Smooth muscle cell (in vitro differentiated cells): ENCODE results near the gene SDR39U1. TPM values are rescaled to one million over a fixed set of nuclear protein-coding genes. Genes with fewer than 3 reads are reported as not detected.
A peak's percentile ranks its signal among the peaks of the same experiment; 100 is the strongest.

Experiments
- DNase-seq: peaks from one replicate; lab custom pipeline; 2025; ENCODE audit not compliant: unreplicated experiment; lab: John Stamatoyannopoulos, UW
- H2AFZ ChIP-seq: fragments of 200-600 bp; sonication (generic); 2 replicates; pipeline ENCODE4 v1.6.0; 2016; ENCODE audit warnings: antibody characterized with exemption, low read depth, mild to moderate bottlenecking
- H3F3A ChIP-seq: fragments of 200-600 bp; sonication (generic); 2 replicates; pipeline ENCODE4 v1.6.0; 2017; ENCODE audit warnings: antibody characterized with exemption, low read depth
- H3K27ac ChIP-seq: fragments of 200-600 bp; sonication (generic); 2 replicates; pipeline ENCODE4 v1.5.1; 2016; ENCODE audit warnings: low read depth, mild to moderate bottlenecking
- H3K27me3 ChIP-seq: fragments of 200-600 bp; sonication (generic); 2 replicates; pipeline ENCODE4 v1.6.1; 2016; ENCODE audit warnings: low read depth, mild to moderate bottlenecking
- H3K36me3 ChIP-seq: fragments of 200-600 bp; sonication (generic); 2 replicates; pipeline ENCODE4 v1.5.1; 2016; ENCODE audit warnings: low read depth
- H3K4me1 ChIP-seq: fragments of 200-600 bp; sonication (generic); 2 replicates; pipeline ENCODE4 v1.5.1; 2016; ENCODE audit warnings: low read depth
- H3K4me2 ChIP-seq: fragments of 200-600 bp; sonication (generic); 2 replicates; pipeline ENCODE4 v1.6.0; 2016; ENCODE audit warnings: mild to moderate bottlenecking
- H3K4me3 ChIP-seq: fragments of 200-600 bp; sonication (generic); 2 replicates; pipeline ENCODE4 v1.5.1; 2016; ENCODE audit warnings: mild to moderate bottlenecking
- H3K79me2 ChIP-seq: fragments of 200-600 bp; sonication (generic); 2 replicates; pipeline ENCODE4 v1.6.0; 2016; ENCODE audit warnings: low read depth, mild to moderate bottlenecking
- H3K9ac ChIP-seq: fragments of 200-600 bp; sonication (generic); 2 replicates; pipeline ENCODE4 v1.6.0; 2016; ENCODE audit warnings: low read depth
- H3K9me3 ChIP-seq: fragments of 200-600 bp; sonication (generic); replicated peaks from 2 replicates; pipeline ENCODE4 v1.5.1; 2016; ENCODE audit warnings: low read depth
- H4K20me1 ChIP-seq: fragments of 200-600 bp; sonication (generic); 2 replicates; pipeline ENCODE4 v1.6.0; 2016; ENCODE audit warnings: low read depth
- WGBS: methylation state at CpG from one replicate; pipeline ENCODE4 v1.1.7; 2016; ENCODE audit warnings: low lambda C conversion rate; 5-methylcytosine and 5-hydroxymethylcytosine counted together
- polyA plus RNA-seq: library from polyadenylated mRNA; unstranded; fragments of >200 nt; fragmentation: Nextera tagmentation; extraction: Ambion mirVana; gene quantifications from 2 replicates; pipeline ENCODE4 v1.2.1, GENCODE V29; 2016
- total RNA-seq: library from RNA; depleted of rRNA; stranded (reverse); fragments of >200 nt; gene quantifications from 2 replicates; pipeline ENCODE4 v1.2.3, GENCODE V29; 2014
- TF ChIP-seq, protein P1 (sequence below): fragments of 200-600 bp; sonication (generic); IDR thresholded peaks from 2 replicates; pipeline ENCODE4 v1.5.1; 2017; ENCODE audit warnings: borderline replicate concordance, mild to moderate bottlenecking, antibody characterized with exemption; ENCODE audit not compliant: insufficient read depth, poor library complexity, severe bottlenecking

Gene SDR39U1
- total and polyA plus RNA-seq, 2 experiments from 2014 or later: 21.6 to 62.6 TPM

DNA sequence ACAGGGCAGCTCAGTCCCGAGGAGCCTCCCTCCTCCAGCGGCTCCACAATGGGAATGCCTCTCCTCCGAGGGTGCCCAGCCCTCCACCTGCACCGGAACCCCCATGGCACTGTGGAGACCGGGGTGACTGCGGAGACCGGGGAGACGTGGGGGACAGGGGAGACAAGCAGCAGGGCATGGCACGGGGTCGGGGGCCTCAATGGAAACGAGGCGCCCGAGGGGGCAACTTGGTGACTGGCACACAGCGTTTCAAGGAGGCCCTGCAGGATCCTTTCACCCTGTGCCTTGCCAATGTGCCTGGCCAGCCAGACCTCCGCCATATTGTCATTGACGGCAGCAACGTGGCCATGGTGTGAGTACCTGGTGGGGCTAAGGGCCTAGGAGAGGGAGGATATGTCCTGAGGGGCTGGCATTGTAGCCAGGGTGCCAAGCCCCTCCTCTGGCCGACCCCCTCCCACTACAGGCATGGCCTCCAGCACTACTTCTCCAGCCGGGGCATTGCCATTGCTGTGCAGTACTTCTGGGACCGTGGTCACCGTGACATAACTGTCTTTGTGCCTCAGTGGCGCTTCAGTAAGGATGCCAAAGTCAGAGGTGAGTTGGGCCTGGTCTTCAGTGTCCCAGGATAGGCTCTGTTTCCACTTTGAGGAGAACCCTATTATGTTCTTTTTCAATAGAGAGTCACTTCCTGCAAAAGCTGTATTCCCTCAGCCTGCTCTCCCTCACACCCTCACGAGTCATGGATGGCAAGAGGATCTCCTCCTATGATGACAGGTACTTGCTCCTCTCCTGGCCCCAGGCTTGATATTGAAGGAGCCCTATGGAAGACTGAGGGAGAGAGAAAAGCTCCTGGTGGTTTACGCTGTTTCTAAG is 10.1 kb downstream of the SDR39U1 start:
- no peak overlapping the region for H3K27ac ChIP-seq
- no peak overlapping the region for H2AFZ ChIP-seq
- peak overlapping the region; percentile 81 for H3K4me3 ChIP-seq
- peaks cover 18% of the 10 kb centered on the region for H3F3A ChIP-seq
- DNase-seq: no peak
- H3K36me3 ChIP-seq: no peaks in the 10 kb centered on the region
- peaks cover 34% of the 10 kb centered on the region for H4K20me1 ChIP-seq
- peaks cover 10% of the 10 kb centered on the region for H3K4me1 ChIP-seq
- H3K79me2 ChIP-seq: peaks cover 22% of the 10 kb centered on the region
- peak overlapping the region; percentile 96 for H3K4me2 ChIP-seq
- no peaks in the 10 kb centered on the region for H3K9me3 ChIP-seq
- TF ChIP-seq, protein P1, sequence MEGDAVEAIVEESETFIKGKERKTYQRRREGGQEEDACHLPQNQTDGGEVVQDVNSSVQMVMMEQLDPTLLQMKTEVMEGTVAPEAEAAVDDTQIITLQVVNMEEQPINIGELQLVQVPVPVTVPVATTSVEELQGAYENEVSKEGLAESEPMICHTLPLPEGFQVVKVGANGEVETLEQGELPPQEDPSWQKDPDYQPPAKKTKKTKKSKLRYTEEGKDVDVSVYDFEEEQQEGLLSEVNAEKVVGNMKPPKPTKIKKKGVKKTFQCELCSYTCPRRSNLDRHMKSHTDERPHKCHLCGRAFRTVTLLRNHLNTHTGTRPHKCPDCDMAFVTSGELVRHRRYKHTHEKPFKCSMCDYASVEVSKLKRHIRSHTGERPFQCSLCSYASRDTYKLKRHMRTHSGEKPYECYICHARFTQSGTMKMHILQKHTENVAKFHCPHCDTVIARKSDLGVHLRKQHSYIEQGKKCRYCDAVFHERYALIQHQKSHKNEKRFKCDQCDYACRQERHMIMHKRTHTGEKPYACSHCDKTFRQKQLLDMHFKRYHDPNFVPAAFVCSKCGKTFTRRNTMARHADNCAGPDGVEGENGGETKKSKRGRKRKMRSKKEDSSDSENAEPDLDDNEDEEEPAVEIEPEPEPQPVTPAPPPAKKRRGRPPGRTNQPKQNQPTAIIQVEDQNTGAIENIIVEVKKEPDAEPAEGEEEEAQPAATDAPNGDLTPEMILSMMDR: no peak
- WGBS: 91% methylated on average over 16 of the region's 24 CpGs
- no peak overlapping the region for H3K9ac ChIP-seq
- H3K27me3 ChIP-seq: no peaks in the 10 kb centered on the region

DNA sequence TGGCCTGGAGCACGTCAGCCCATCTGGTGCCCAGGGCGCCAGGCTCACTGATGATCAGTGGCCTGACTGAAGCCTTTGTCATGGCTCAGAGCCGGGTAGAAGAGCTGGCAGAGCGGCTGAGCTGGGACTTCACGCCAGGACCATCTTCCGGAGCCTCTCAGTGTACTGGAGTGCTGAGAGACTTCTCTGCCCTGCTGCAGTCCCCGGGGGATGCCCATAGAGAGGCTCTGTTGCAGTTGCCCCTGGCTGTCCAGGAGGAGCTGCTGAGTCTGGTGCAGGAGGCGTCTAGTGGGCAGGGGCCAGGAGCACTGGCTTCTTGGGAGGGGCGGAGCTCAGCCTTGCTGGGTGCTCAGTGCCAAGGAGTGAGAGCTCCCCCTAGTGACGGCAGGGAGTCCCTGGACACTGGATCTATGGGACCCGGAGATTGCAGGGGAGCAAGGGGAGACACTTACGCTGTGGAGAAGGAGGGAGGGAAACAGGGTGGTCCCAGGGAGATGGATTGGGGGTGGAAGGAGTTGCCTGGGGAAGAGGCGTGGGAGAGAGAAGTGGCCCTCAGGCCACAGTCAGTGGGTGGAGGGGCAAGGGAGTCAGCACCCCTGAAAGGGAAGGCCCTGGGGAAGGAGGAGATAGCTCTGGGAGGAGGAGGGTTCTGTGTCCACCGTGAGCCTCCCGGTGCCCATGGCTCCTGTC is 10.9 kb downstream of the SDR39U1 start:
- Histone ChIP-seq H3K4me3 (peak overlapping the region; percentile 81), H4K20me1 (peaks cover 27% of the 10 kb centered on the region)
- 47% methylated on average over 15 of the region's 15 CpGs for WGBS

DNA sequence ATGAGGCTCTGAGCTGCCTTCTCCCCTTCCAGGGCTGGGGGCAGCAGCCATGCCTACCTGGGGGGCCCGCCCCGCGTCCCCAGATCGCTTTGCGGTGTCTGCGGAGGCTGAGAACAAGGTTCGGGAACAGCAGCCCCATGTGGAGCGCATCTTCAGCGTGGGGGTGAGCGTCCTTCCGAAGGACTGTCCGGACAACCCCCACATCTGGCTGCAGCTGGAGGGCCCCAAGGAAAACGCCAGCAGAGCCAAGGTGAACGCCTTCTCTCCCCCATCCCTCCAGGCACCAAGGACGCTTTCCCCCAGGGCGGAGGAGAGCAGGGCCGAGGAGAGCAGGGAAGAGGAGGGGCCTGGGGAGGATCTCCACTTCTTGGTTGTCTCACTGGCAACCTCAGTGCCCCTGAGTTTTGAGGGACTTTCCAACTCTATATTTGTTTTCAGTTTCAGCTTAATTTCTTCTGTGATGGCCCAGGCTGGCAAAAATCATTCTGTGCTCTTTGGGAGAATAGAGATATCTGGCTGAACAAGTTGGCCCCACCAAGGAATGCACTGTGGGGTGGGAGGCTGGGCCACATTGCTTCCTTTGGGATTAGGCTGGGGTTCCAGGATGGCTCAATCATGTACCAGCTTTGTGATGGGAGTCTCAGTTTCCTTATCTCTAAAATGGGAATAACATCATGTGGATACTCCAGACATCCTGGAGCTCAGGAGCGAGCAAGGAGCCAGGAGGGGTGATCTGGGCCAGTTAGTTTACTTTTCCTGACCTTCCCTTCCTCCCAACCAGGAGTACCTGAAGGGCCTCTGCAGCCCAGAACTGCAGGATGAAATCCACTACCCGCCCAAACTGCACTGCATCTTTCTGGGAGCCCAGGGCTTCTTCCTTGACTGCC is 11.7 kb downstream of the SDR39U1 start:
- Histone ChIP-seq H3K9ac (peak overlapping the region; percentile 99), H4K20me1 (peaks cover 27% of the 10 kb centered on the region), H3K27ac (peak overlapping the region; percentile 96), H3K27me3 (no peaks in the 10 kb centered on the region), H3K9me3 (no peaks in the 10 kb centered on the region), H3K4me2 (peak overlapping the region; percentile 96), H3K79me2 (peaks cover 22% of the 10 kb centered on the region), H2AFZ (no peak overlapping the region), H3K4me1 (peaks cover 10% of the 10 kb centered on the region), H3K36me3 (no peaks in the 10 kb centered on the region), H3K4me3 (peak overlapping the region; percentile 81), H3F3A (peaks cover 18% of the 10 kb centered on the region)
- WGBS: 13% methylated on average over 19 of the region's 19 CpGs
- DNase-seq: no peak
- TF ChIP-seq, protein P1: no peak

More for the DNA sequence above, 10.9 kb downstream of the SDR39U1 start:
- DNase-seq: peak; percentile 47
- H3K4me2 ChIP-seq: peak overlapping the region; percentile 96
- TF ChIP-seq, protein P1: peak; percentile 87
- H3K9ac ChIP-seq: no peak overlapping the region
- H3K9me3 ChIP-seq: no peaks in the 10 kb centered on the region
- H3F3A ChIP-seq: peaks cover 18% of the 10 kb centered on the region
- H3K27ac ChIP-seq: peak overlapping the region; percentile 96
- H3K36me3 ChIP-seq: no peaks in the 10 kb centered on the region
- H3K79me2 ChIP-seq: peaks cover 22% of the 10 kb centered on the region
- no peaks in the 10 kb centered on the region for H3K27me3 ChIP-seq
- H2AFZ ChIP-seq: no peak overlapping the region
- peaks cover 10% of the 10 kb centered on the region for H3K4me1 ChIP-seq
